ENCODE measurements around the gene HCN1. TPM values are rescaled to one million over a fixed set of nuclear protein-coding genes. Genes with fewer than 3 reads are reported as not detected.
"Not testable (repeated sequence)": the region's sequence is repeated elsewhere in the genome, so short reads cannot be mapped to it uniquely, and the experiment has no call there.

HCN1 gene
- total and polyA plus RNA-seq, 9 donors = 1.1 to 5.5 (median 2.9) TPM

DNA sequence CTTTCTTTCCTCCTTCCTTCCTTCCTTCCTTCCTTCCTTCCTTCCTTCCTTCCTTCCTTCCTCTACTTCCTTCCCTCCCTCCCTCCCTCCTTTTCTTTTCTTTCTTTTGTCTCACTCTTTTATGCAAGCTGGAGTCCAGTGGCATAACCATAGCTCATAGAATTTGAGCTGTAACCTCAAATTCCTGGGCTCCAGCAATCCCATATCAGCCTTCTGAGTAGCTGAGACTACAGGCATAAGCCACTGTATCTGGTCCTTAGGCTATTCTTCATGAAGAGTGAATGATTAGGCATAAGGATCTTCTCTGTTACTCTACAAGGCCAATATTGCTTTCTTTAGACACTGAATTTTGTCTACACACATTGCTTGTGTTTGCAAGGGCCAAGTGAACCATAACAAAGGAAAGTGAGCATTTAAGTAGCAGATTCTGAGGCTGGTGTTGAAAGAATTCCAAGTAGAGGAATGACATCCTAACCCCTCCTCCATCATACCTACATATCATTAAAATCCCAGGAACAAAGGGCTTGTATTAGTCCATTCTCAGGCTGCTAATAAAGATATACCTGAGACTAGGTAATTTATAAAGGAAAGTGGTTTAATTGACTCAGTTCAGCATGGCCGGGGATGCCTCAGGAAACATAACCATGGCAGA lies 293.2 kb downstream of the HCN1 start:
- Histone ChIP-seq H3K27ac (ENCODE audit: low read length) (no peak overlapping the region), H3K4me3 (ENCODE audit: low read length) (no peak overlapping the region), H3K36me3 (ENCODE audit: control insufficient read depth, insufficient read depth, low read length) (no peaks in the 10 kb centered on the region), H3K9me3 (replicated peaks; ENCODE audit: control insufficient read depth, low read depth, low read length) (no peaks in the 10 kb centered on the region), H3K27me3 (ENCODE audit: control insufficient read depth, insufficient read depth, low read length) (no peaks in the 10 kb centered on the region), H3K4me1 (ENCODE audit: control insufficient read depth, insufficient read depth, low read length) (no peaks in the 10 kb centered on the region)
- DNase-seq = no peak
- no CpG with 5 or more reads among the region's 1 CpG for WGBS (ENCODE audit: insufficient coverage)

DNA sequence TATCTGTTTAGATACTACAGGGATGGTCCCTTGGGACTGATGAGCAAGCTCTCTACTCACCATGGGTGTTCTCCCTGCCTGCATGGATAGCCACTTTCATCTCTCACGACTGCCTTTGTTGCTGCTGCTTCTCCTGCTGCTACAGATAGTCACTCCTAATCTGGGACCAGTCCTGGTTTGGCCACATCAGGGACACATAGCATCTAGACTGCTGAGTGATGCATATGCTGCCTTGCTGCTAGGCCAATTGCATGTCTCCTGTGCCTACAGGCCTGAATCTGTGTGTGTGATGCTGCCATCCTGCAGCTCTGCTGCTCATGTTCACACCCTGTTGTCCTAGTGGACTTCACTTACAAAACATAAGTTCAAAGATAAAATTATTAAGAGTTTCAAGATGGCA lies 297.1 kb downstream of the HCN1 start:
- Histone ChIP-seq H3K27me3 (ENCODE audit: control insufficient read depth, insufficient read depth, low read length) (no peaks in the 10 kb centered on the region), H3K36me3 (ENCODE audit: control insufficient read depth, insufficient read depth, low read length) (no peaks in the 10 kb centered on the region), H3K4me1 (ENCODE audit: control insufficient read depth, insufficient read depth, low read length) (no peaks in the 10 kb centered on the region), H3K9me3 (replicated peaks; ENCODE audit: control insufficient read depth, low read depth, low read length) (no peaks in the 10 kb centered on the region), H3K27ac (ENCODE audit: low read length) (no peak overlapping the region), H3K4me3 (ENCODE audit: low read length) (no peak overlapping the region)
- no peak for DNase-seq
- 50% methylated on average over 1 of the region's 1 CpG for WGBS (ENCODE audit: insufficient coverage)

- H3K27me3 ChIP-seq (ENCODE audit: control insufficient read depth, insufficient read depth, low read length) = no peaks in the 10 kb centered on the region
- no peaks in the 10 kb centered on the region for H3K9me3 ChIP-seq (replicated peaks; ENCODE audit: control insufficient read depth, low read depth, low read length)
- DNase-seq = peak; percentile 55
- no peak overlapping the region for H3K4me3 ChIP-seq (ENCODE audit: low read length)
- 28% methylated on average over 2 of the region's 6 CpGs for WGBS (ENCODE audit: insufficient coverage)
- H3K36me3 ChIP-seq (ENCODE audit: control insufficient read depth, insufficient read depth, low read length) = no peaks in the 10 kb centered on the region
- peak overlapping the region; percentile 16 for H3K27ac ChIP-seq (ENCODE audit: low read length)
- no peaks in the 10 kb centered on the region for H3K4me1 ChIP-seq (ENCODE audit: control insufficient read depth, insufficient read depth, low read length)
Observed at GRCh38 chr5:45385321-45386058, 310.7 kb downstream of the HCN1 start.

DNA sequence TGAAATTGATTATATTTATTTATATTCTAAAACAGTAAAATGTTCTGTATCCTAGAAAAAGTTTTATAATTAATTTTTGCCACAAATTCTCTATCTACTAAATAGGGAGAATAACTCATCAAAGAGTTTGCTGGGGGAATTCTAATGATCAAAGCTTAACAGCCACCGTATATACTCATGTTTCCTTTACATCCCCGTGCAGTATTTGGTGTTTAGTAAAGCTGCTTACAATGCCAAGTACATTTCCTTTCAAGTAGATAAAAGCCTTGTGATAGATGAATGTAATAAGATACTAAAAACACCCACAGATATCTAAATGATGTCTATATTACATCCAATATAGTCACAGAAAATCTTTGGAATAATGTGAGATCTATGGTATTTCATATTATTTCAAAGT lies 312.2 kb downstream of the HCN1 start:
- peaks cover 4% of the 10 kb centered on the region for H3K9me3 ChIP-seq (replicated peaks; ENCODE audit: control insufficient read depth, low read depth, low read length)
- no peak overlapping the region for H3K4me3 ChIP-seq (ENCODE audit: low read length)
- no peak overlapping the region for H3K27ac ChIP-seq (ENCODE audit: low read length)
- no peaks in the 10 kb centered on the region for H3K27me3 ChIP-seq (ENCODE audit: control insufficient read depth, insufficient read depth, low read length)
- no CpG with 5 or more reads among the region's 2 CpGs for whole genome bisulfite sequencing (ENCODE audit: insufficient coverage)
- H3K4me1 ChIP-seq (ENCODE audit: control insufficient read depth, insufficient read depth, low read length) = no peaks in the 10 kb centered on the region
- H3K36me3 ChIP-seq (ENCODE audit: control insufficient read depth, insufficient read depth, low read length) = no peaks in the 10 kb centered on the region
- no peak for DNase-seq

- WGBS (ENCODE audit: insufficient coverage) = no CpG with 5 or more reads among the region's 2 CpGs
- no peak overlapping the region for H3K27ac ChIP-seq (ENCODE audit: low read length)
Observed at GRCh38 chr5:45382583-45382982, 313.6 kb downstream of the HCN1 start.

DNA sequence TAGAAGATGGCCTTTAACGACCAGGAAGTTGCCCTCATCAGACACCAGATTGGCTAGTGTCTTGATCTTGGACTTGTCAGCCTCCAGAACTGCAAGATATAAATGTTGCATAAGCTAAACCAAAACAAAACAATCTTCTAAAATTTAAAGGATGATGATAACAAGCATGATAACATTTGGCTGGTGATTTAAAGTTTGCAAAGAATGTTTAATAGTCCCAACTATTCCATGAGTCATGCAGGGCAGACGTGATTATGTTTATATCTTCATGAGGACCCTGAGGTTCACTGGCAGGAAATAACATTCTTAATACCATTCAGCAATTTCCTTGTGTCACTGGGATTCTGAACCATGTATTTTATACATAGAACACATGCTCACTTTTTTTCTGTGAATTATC lies 319.8 kb downstream of the HCN1 start:
- no CpG with 5 or more reads among the region's 2 CpGs for WGBS (ENCODE audit: insufficient coverage)
- peaks cover 4% of the 10 kb centered on the region for H3K9me3 ChIP-seq (replicated peaks; ENCODE audit: control insufficient read depth, low read depth, low read length)
- DNase-seq = no peak
- no peaks in the 10 kb centered on the region for H3K36me3 ChIP-seq (ENCODE audit: control insufficient read depth, insufficient read depth, low read length)
- H3K27me3 ChIP-seq (ENCODE audit: control insufficient read depth, insufficient read depth, low read length) = no peaks in the 10 kb centered on the region
- H3K4me1 ChIP-seq (ENCODE audit: control insufficient read depth, insufficient read depth, low read length) = no peaks in the 10 kb centered on the region
- no peak overlapping the region for H3K27ac ChIP-seq (ENCODE audit: low read length)
- H3K4me3 ChIP-seq (ENCODE audit: low read length) = no peak overlapping the region

More at GRCh38 chr5:45382583-45382982, 313.6 kb downstream of the HCN1 start:
- Histone ChIP-seq H3K4me1 (ENCODE audit: control insufficient read depth, insufficient read depth, low read length) (no peaks in the 10 kb centered on the region), H3K36me3 (ENCODE audit: control insufficient read depth, insufficient read depth, low read length) (no peaks in the 10 kb centered on the region), H3K27me3 (ENCODE audit: control insufficient read depth, insufficient read depth, low read length) (no peaks in the 10 kb centered on the region), H3K4me3 (ENCODE audit: low read length) (no peak overlapping the region), H3K9me3 (replicated peaks; ENCODE audit: control insufficient read depth, low read depth, low read length) (peaks cover 4% of the 10 kb centered on the region)
- DNase-seq = no peak

DNA sequence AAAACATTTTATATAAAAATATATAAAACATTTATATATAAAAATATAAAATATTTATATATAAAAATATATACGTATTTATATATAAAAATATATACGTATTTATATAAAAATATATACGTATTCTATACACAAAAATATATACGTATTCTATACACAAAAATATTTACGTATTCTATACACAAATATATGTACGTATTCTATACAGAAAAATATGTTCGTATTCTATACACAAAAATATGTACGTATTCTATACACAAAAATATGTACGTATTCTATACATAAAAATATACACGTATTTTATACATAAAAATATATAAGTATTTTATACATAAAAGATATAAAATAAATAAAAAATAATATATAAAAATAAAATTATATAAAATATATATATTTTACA lies 323.6 kb downstream of the HCN1 start:
- no peaks in the 10 kb centered on the region for H3K27me3 ChIP-seq (ENCODE audit: control insufficient read depth, insufficient read depth, low read length)
- no CpG with 5 or more reads among the region's 10 CpGs for WGBS (ENCODE audit: insufficient coverage)
- no peak overlapping the region for H3K27ac ChIP-seq (ENCODE audit: low read length)
- no peaks in the 10 kb centered on the region for H3K4me1 ChIP-seq (ENCODE audit: control insufficient read depth, insufficient read depth, low read length)
- DNase-seq = no peak
- H3K4me3 ChIP-seq (ENCODE audit: low read length) = no peak overlapping the region
- no peaks in the 10 kb centered on the region for H3K9me3 ChIP-seq (replicated peaks; ENCODE audit: control insufficient read depth, low read depth, low read length)
- H3K36me3 ChIP-seq (ENCODE audit: control insufficient read depth, insufficient read depth, low read length) = no peaks in the 10 kb centered on the region

DNA sequence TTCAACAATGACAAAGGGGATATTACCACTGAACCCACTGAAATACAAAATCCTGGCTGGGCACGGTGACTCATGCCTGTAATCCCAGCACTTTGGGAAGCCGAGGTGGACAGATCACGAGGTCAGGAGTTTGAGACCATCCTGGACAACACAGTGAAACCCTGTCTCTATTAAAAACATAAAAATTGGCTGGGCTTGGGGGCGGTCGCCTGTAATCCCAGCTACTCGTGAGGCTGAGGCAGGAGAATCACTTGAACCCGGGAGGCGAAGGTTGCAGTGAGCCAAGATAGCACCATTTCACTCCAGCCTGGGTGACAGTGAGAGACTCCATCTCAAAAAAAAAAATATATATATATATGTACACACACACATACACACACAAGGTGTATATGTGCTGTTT lies 324.8 kb downstream of the HCN1 start:
- 92% methylated on average over 6 of the region's 8 CpGs for WGBS (ENCODE audit: insufficient coverage)
- H3K4me1 ChIP-seq (ENCODE audit: control insufficient read depth, insufficient read depth, low read length); DNase-seq: not testable (repeated sequence)

GRCh38 chr5:45355189-45355992 lies 340.8 kb downstream of the HCN1 start:
- Histone ChIP-seq H3K9me3 (replicated peaks; ENCODE audit: control insufficient read depth, low read depth, low read length) (no peaks in the 10 kb centered on the region), H3K4me1 (ENCODE audit: control insufficient read depth, insufficient read depth, low read length) (no peaks in the 10 kb centered on the region), H3K36me3 (ENCODE audit: control insufficient read depth, insufficient read depth, low read length) (no peaks in the 10 kb centered on the region), H3K27ac (ENCODE audit: low read length) (no peak overlapping the region), H3K27me3 (ENCODE audit: control insufficient read depth, insufficient read depth, low read length) (no peaks in the 10 kb centered on the region), H3K4me3 (ENCODE audit: low read length) (no peak overlapping the region)
- no peak for DNase-seq
- WGBS (ENCODE audit: insufficient coverage) = 86% methylated on average over 1 of the region's 3 CpGs

More for the DNA sequence above, 324.8 kb downstream of the HCN1 start:
- not testable (repeated sequence) for H3K27ac ChIP-seq (ENCODE audit: low read length); H3K9me3 ChIP-seq (replicated peaks; ENCODE audit: control insufficient read depth, low read depth, low read length); H3K4me3 ChIP-seq (ENCODE audit: low read length); H3K36me3 ChIP-seq (ENCODE audit: control insufficient read depth, insufficient read depth, low read length); H3K27me3 ChIP-seq (ENCODE audit: control insufficient read depth, insufficient read depth, low read length)

DNA sequence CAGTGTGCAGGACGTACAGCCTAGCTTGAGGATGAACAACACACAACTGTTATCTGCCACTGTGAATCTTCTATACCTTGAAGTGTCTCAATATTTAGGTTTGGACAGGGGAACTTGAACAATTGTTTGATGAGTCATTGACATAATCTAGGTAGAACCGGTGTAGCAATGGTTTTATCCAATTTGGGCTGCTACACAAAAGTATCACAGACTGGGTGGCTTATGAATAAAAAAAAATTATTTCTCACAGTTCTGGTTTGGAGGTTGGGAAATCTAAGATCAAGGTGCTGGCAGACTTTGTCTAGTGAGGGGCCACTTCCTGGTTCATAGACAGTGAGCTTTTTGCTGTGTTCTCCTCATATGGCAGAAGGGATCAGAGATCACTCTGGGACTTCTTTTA lies 359.7 kb downstream of the HCN1 start:
- WGBS (ENCODE audit: insufficient coverage) = no CpG with 5 or more reads among the region's 2 CpGs
- Histone ChIP-seq H3K4me1 (ENCODE audit: control insufficient read depth, insufficient read depth, low read length) (no peaks in the 10 kb centered on the region), H3K36me3 (ENCODE audit: control insufficient read depth, insufficient read depth, low read length) (no peaks in the 10 kb centered on the region), H3K4me3 (ENCODE audit: low read length) (no peak overlapping the region), H3K27ac (ENCODE audit: low read length) (no peak overlapping the region), H3K27me3 (ENCODE audit: control insufficient read depth, insufficient read depth, low read length) (no peaks in the 10 kb centered on the region), H3K9me3 (replicated peaks; ENCODE audit: control insufficient read depth, low read depth, low read length) (no peaks in the 10 kb centered on the region)
- no peak for DNase-seq
